Stimulated activated CD8-positive, alpha-beta memory T cell treated with anti-CD3 and anti-CD28 coated beads, Interleukin-15, amount 100 ng/mL, for 24 hours (primary cell): ENCODE data around the gene ZC3H10.
"Not testable (repeated sequence)": the region's sequence is repeated elsewhere in the genome, so short reads cannot be mapped to it uniquely, and the experiment has no call there.

Experiments used
- DNase-seq: peaks from one replicate; pipeline ENCODE4 v3.0.0-alpha.2; 2020; ENCODE audit warnings: low read depth

Gene ZC3H10

GRCh38 chr12:56154818-56155217 is 36.8 kb downstream of the ZC3H10 start:
- DNase-seq: no peak

GRCh38 chr12:56155256-56155845 is 37.3 kb downstream of the ZC3H10 start:
- DNase-seq: no peak

GRCh38 chr12:56156464-56157200 is 38.6 kb downstream of the ZC3H10 start:
- not testable (repeated sequence) for DNase-seq

GRCh38 chr12:56157201-56158028 is 39.3 kb downstream of the ZC3H10 start:
- DNase-seq: peak; percentile 20

GRCh38 chr12:56158029-56158925 is 40.2 kb downstream of the ZC3H10 start, which contains the start of gene MYL6:
Gene MYL6, plus strand, starts transcription at chr12:56158359. Its CDS starts 43 bp downstream, at chr12:56158402.
- DNase-seq: peak; percentile 70

- no peak for DNase-seq
These were observed 40.9 kb downstream of the ZC3H10 start for GRCh38 chr12:56158926-56159461.

- no peak for DNase-seq
These were observed 41.6 kb downstream of the ZC3H10 start for GRCh38 chr12:56159482-56160192.

GRCh38 chr12:56160193-56160763 is 42.2 kb downstream of the ZC3H10 start:
- DNase-seq: no peak

GRCh38 chr12:56160894-56161689 is 43.0 kb downstream of the ZC3H10 start:
- no peak for DNase-seq

- DNase-seq: no peak
These were observed 43.8 kb downstream of the ZC3H10 start for GRCh38 chr12:56161690-56162351.

- no peak for DNase-seq
These were observed 44.6 kb downstream of the ZC3H10 start for GRCh38 chr12:56162468-56163290.

- DNase-seq: no peak
These were observed 45.7 kb downstream of the ZC3H10 start for GRCh38 chr12:56163533-56164344.

- DNase-seq: no peak
These were observed 46.3 kb downstream of the ZC3H10 start for GRCh38 chr12:56164345-56164729.

GRCh38 chr12:56165369-56165768 is 47.3 kb downstream of the ZC3H10 start:
- no peak for DNase-seq

- DNase-seq: no peak
These were observed 51.2 kb downstream of the ZC3H10 start for GRCh38 chr12:56169229-56169759.

- no peak for DNase-seq
These were observed 54.8 kb downstream of the ZC3H10 start for GRCh38 chr12:56172839-56173238.
